H1 (cell line): ENCODE results near the gene THYN1. TPM values are rescaled to one million over a fixed set of nuclear protein-coding genes. Genes with fewer than 3 reads are reported as not detected.
A peak's percentile ranks its signal among the peaks of the same experiment; 100 is the strongest.

ENCODE experiments used
- CTCF ChIA-PET: fragments of 300-600 bp; sonication (Branson Sonifier 250); formaldehyde crosslinking; loops from one replicate; lab custom pipeline; 2021; ENCODE audit not compliant: partially characterized antibody; lab: Charles Lee
- POLR2A ChIA-PET: fragments of 300-600 bp; sonication (Branson Sonifier 250); formaldehyde crosslinking; loops from one replicate; lab custom pipeline; 2021; ENCODE audit warnings: inconsistent platforms; ENCODE audit not compliant: partially characterized antibody; lab: Charles Lee
- DNase-seq, 2 experiments: peaks; one replicate each; pipeline versions ENCODE4 v3.0.0 to v3.0.0-alpha.2; 2010 to 2022; ENCODE audit warnings: low spot score in 2 of 2, low read depth in 1 of 2, mixed read lengths in 1 of 2
- FAIRE-seq: peaks from 2 replicates; lab custom pipeline; 2011; peaks lifted over from hg19 to GRCh38; lab: Jason Lieb, UNC
- H2AFZ ChIP-seq: 2 replicates; pipeline ENCODE4 v1.8.1; 2012; ENCODE audit warnings: low read length, inconsistent platforms
- H2AK5ac ChIP-seq: 2 replicates; pipeline ENCODE4 v1.6.1; 2013; ENCODE audit warnings: low read depth, low read length
- H2BK120ac ChIP-seq: replicated peaks from 2 replicates; pipeline ENCODE3; 2013; ENCODE audit warnings: low read depth, low read length, inconsistent platforms
- H2BK12ac ChIP-seq: 2 replicates; pipeline ENCODE4 v1.6.1; 2013; ENCODE audit warnings: low read depth, low read length
- H2BK15ac ChIP-seq: 2 replicates; pipeline ENCODE4 v1.6.1; 2013; ENCODE audit warnings: low read length
- H2BK20ac ChIP-seq: 2 replicates; pipeline ENCODE4 v1.6.1; 2013; ENCODE audit warnings: low read length
- H2BK5ac ChIP-seq: 2 replicates; pipeline ENCODE4 v1.6.1; 2013; ENCODE audit warnings: low read depth, low read length
- H3K14ac ChIP-seq: 2 replicates; pipeline ENCODE4 v1.6.1; 2013; ENCODE audit warnings: inconsistent platforms; ENCODE audit not compliant: insufficient read length
- H3K18ac ChIP-seq: 2 replicates; pipeline ENCODE4 v1.6.1; 2013; ENCODE audit warnings: low read length; ENCODE audit errors: extremely low read depth
- H3K23ac ChIP-seq: 2 replicates; pipeline ENCODE4 v1.6.1; 2013; ENCODE audit warnings: inconsistent platforms; ENCODE audit not compliant: insufficient read length
- H3K23me2 ChIP-seq: 2 replicates; pipeline ENCODE4 v1.6.1; 2013; ENCODE audit warnings: low read depth, low read length
- H3K27ac ChIP-seq: 2 replicates; pipeline ENCODE4 v1.6.1; 2011; ENCODE audit warnings: low read depth, low read length, inconsistent platforms
- H3K27me3 ChIP-seq, 4 experiments: replicated peaks in 1 of 4; 1 replicate in 1 of 4; 2 replicates in 3 of 4; pipeline versions ENCODE4 v1.6.1 to v1.8.1; 2011 to 2013; ENCODE audit warnings: low read length in 3 of 4, mild to moderate bottlenecking in 3 of 4, inconsistent platforms in 2 of 4, mixed read lengths in 2 of 4, moderate library complexity in 1 of 4; ENCODE audit not compliant: control insufficient read depth in 3 of 4, insufficient read depth in 3 of 4; ENCODE audit errors: extremely low read depth in 1 of 4
- H3K36me3 ChIP-seq, 4 experiments: 2 replicates each; pipeline versions ENCODE4 v1.6.1 to v1.8.1; 2011 to 2013; ENCODE audit warnings: mild to moderate bottlenecking in 4 of 4, low read length in 3 of 4, moderate library complexity in 2 of 4, control low read depth in 1 of 4, inconsistent platforms in 1 of 4; ENCODE audit not compliant: insufficient read depth in 4 of 4, control insufficient read depth in 2 of 4
- H3K4ac ChIP-seq: replicated peaks from 2 replicates; pipeline ENCODE3; 2013; ENCODE audit warnings: low read length, low read depth, mixed read lengths, inconsistent platforms; ENCODE audit not compliant: insufficient read length
- H3K4me1 ChIP-seq, 4 experiments: replicated peaks in 1 of 4; 1 replicate in 1 of 4; 2 replicates in 3 of 4; pipeline versions ENCODE4 v1.6.1 to v1.8.1; 2011 to 2013; ENCODE audit warnings: low read length in 3 of 4, inconsistent platforms in 2 of 4, mixed read lengths in 1 of 4; ENCODE audit not compliant: insufficient read depth in 4 of 4, control insufficient read depth in 3 of 4
- H3K4me2 ChIP-seq, 2 experiments: 2 replicates each; pipeline versions ENCODE4 v1.6.1 to v1.8.1; 2011 to 2013; ENCODE audit warnings: low read depth in 2 of 2, low read length in 2 of 2, control low read depth in 1 of 2, inconsistent platforms in 1 of 2, mild to moderate bottlenecking in 1 of 2; ENCODE audit not compliant: insufficient read depth in 1 of 2
- H3K4me3 ChIP-seq, 4 experiments: fragments of 200-600, 300-600 bp in 1 of 4; sonication (generic), shearing (Covaris generic), sonication (Bioruptor Twin) in 1 of 4; 2 replicates each; pipeline versions ENCODE4 v1.5.1 to v1.8.1; 2011 to 2016; ENCODE audit warnings: low read length in 4 of 4, low read depth in 3 of 4, control low read depth in 2 of 4, inconsistent platforms in 2 of 4, mild to moderate bottlenecking in 2 of 4, mixed read lengths in 1 of 4, moderate library complexity in 1 of 4; ENCODE audit not compliant: insufficient read depth in 2 of 4; ENCODE audit errors: extremely low read depth in 1 of 4
- H3K56ac ChIP-seq: replicated peaks from 2 replicates; pipeline ENCODE3; 2013; ENCODE audit warnings: low read depth, mild to moderate bottlenecking, mixed read lengths, low read length, inconsistent platforms; ENCODE audit not compliant: insufficient read length
- H3K79me1 ChIP-seq: 2 replicates; pipeline ENCODE4 v1.6.1; 2013; ENCODE audit warnings: low read depth, low read length, control low read depth
- H3K79me2 ChIP-seq, 2 experiments: 2 replicates each; pipeline versions ENCODE4 v1.6.1 to v1.8.1; 2012 to 2013; ENCODE audit warnings: low read length in 2 of 2, mild to moderate bottlenecking in 2 of 2, inconsistent platforms in 1 of 2; ENCODE audit not compliant: insufficient read depth in 2 of 2, control insufficient read depth in 1 of 2
- H3K9ac ChIP-seq, 4 experiments: replicated peaks in 1 of 4; 1 replicate in 1 of 4; 2 replicates in 3 of 4; pipeline versions ENCODE4 v1.6.1 to v1.8.1; 2011 to 2013; ENCODE audit warnings: low read depth in 3 of 4, low read length in 3 of 4, control low read depth in 2 of 4, mild to moderate bottlenecking in 2 of 4, moderate library complexity in 2 of 4, inconsistent platforms in 1 of 4; ENCODE audit errors: extremely low read depth in 1 of 4
- H3K9me3 ChIP-seq, 2 experiments: 2 replicates each; pipeline versions ENCODE4 v1.6.1 to v1.8.1; 2012 to 2013; ENCODE audit warnings: mild to moderate bottlenecking in 2 of 2, moderate library complexity in 2 of 2, control low read depth in 1 of 2, inconsistent platforms in 1 of 2, low read depth in 1 of 2, low read length in 1 of 2, mixed read lengths in 1 of 2; ENCODE audit not compliant: insufficient read depth in 2 of 2
- H4K20me1 ChIP-seq, 2 experiments: replicated peaks in 1 of 2; 2 replicates each; pipeline versions ENCODE3 to v1.8.1; 2011 to 2013; ENCODE audit warnings: inconsistent platforms in 2 of 2, low read length in 2 of 2, mild to moderate bottlenecking in 1 of 2; ENCODE audit not compliant: insufficient read depth in 2 of 2, control insufficient read depth in 1 of 2
- H4K5ac ChIP-seq: 2 replicates; pipeline ENCODE4 v1.6.1; 2013; ENCODE audit warnings: low read length, low read depth, mixed read lengths, inconsistent platforms; ENCODE audit not compliant: insufficient read length
- H4K8ac ChIP-seq: 2 replicates; pipeline ENCODE4 v1.8.0; 2013; ENCODE audit warnings: mild to moderate bottlenecking, moderate library complexity, low read length, inconsistent platforms; ENCODE audit not compliant: insufficient read depth; ENCODE audit errors: extremely low read depth
- H4K91ac ChIP-seq: replicated peaks from 2 replicates; pipeline ENCODE3; 2013; ENCODE audit warnings: low read length, mixed read lengths, inconsistent platforms; ENCODE audit not compliant: insufficient read length
- RNF2 ChIP-seq: fragments of 200-900, 300-1000 bp; sonication (generic); IDR thresholded peaks from 2 replicates; pipeline ENCODE4 v1.7.1; 2016; ENCODE audit warnings: borderline replicate concordance, low read depth, mild to moderate bottlenecking, antibody characterized with exemption, low read length; ENCODE audit not compliant: poor library complexity, severe bottlenecking; ENCODE audit errors: missing control alignments
- SAP30 ChIP-seq: fragments of 300-600 bp; sonication (generic); IDR thresholded peaks from 2 replicates; pipeline ENCODE4 v1.7.1; 2012; ENCODE audit warnings: low read length, moderate library complexity, mild to moderate bottlenecking, inconsistent platforms; ENCODE audit not compliant: insufficient read depth, insufficient replicate concordance
- WGBS, 2 experiments: shearing (Covaris generic) in 1 of 2; methylation state at CpG; one replicate each; pipeline versions ENCODE4 v1.1.6 to v1.1.7; 2013 to 2015; ENCODE audit warnings: low lambda C conversion rate in 2 of 2, mixed read lengths in 2 of 2, inconsistent platforms in 1 of 2, low coverage in 1 of 2, missing lambda C conversion rate in 1 of 2; ENCODE audit not compliant: insufficient replicate concordance in 2 of 2, insufficient coverage in 1 of 2, insufficient read length in 1 of 2; ENCODE audit errors: extremely low coverage in 1 of 2, missing lambda C conversion rate in 1 of 2; 5-methylcytosine and 5-hydroxymethylcytosine counted together
- polyA plus RNA-seq, 7 experiments: library from polyadenylated mRNA; depleted of rRNA in 3 of 7; stranded (reverse) in 5 of 7; unstranded in 2 of 7; fragments of >200 nt in 5 of 7; fragments of 200-250 nt in 2 of 7; gene quantifications; 1 replicate in 5 of 7; 2 replicates in 1 of 7; 4 replicates in 1 of 7; pipeline versions ENCODE4 v1.2.1 to v1.2.3, GENCODE V29; 2011 to 2013; ENCODE audit warnings: missing spikeins in 2 of 7, mixed read lengths in 2 of 7
- total RNA-seq: library from RNA; stranded (reverse); fragmentation: NEBNext Ultra II Directional; extraction: Animal tissue kit (Norgen Biotek cat#: 25700); gene quantifications from 2 replicates; pipeline ENCODE4 v1.2.1, GENCODE V29; 2021

Gene THYN1
- total and polyA plus RNA-seq, 2 of the 8 experiments (the other 6 are each of a cell fraction or from before 2014, with no cell fraction given): 77.3 to 95.1 TPM

- Histone ChIP-seq H3K9ac (no peak overlapping the region), H3K79me1 (peaks cover 3% of the 10 kb centered on the region; the same call in 1 of the 2 replicates), H3K14ac (no peak overlapping the region), H3K23ac (no peak overlapping the region), H3K27ac (no peak overlapping the region), H4K8ac (no peak overlapping the region), H3K56ac (no peak overlapping the region), H2BK15ac (no peak overlapping the region), H2AFZ (no peak overlapping the region), H3K27me3 (peaks cover 0 to 7% (median 0%) of the 10 kb centered on the region in 4 experiments; a peak in 3 of 7 replicates), H2BK12ac (no peak overlapping the region), H3K9me3 (no peaks in the 10 kb centered on the region), H2BK120ac (no peak overlapping the region), H3K4ac (no peak overlapping the region), H3K23me2 (peaks cover 18% of the 10 kb centered on the region), H4K91ac (no peak overlapping the region), H3K4me2 (peak overlapping the region; percentile 92 to 95), H2AK5ac (no peak overlapping the region), H4K5ac (peak overlapping the region; percentile 41), H3K18ac (peak overlapping the region; percentile 56; the same call in 1 of the 2 replicates), H2BK5ac (peak overlapping the region; percentile 61; the same call in 1 of the 2 replicates), H2BK20ac (no peak overlapping the region), H3K4me3 (peak overlapping the region; percentile 29 to 92 (median 89); a peak in 7 of 8 replicates), H3K4me1 (peaks cover 8 to 28% (median 19%) of the 10 kb centered on the region in 4 experiments), H4K20me1 (no peaks in the 10 kb centered on the region), H3K79me2 (peaks cover 3 to 62% of the 10 kb centered on the region in 2 experiments; a peak in 2 of 4 replicates), H3K36me3 (0 out of 8 replicates have a peak, but pooled peaks cover 0 to under 1% (median 0%) of the 10 kb centered on the region in 4 experiments)
- DNase-seq: no peak
- TF ChIP-seq RNF2: no peak
- TF ChIP-seq SAP30: peak; percentile 3
- POLR2A ChIA-PET: interaction anchor here (0.9 to 7.7 kb wide), 9 partner anchors 8 to 85 kb away, joined by 3 to 76 read pairs (median 4); partner anchors contain the start of genes ACAD8, GLB1L2, NCAPD3 and THYN1
- FAIRE-seq: peak; percentile 19
- CTCF ChIA-PET: interaction anchor here (0.6 to 12.0 kb wide), 11 partner anchors 10 to 73 kb away, joined by 3 to 114 read pairs (median 3); partner anchors contain the start of gene NCAPD3
- 7% methylated on average over 3 of the region's 3 CpGs; no CpG with 5 or more reads in 1 of the 2 experiments for WGBS, 2 experiments
Measured at GRCh38 chr11:134273317-134273712, 20.2 kb upstream of the THYN1 start.
